Astrocyte (in vitro differentiated cells and primary cell): Measurements from ENCODE around the gene ELP2.

Experiments used
- CTCF ChIP-seq: IDR thresholded peaks from 2 replicates; pipeline ENCODE4 v1.5.1; 2011; ENCODE audit warnings: low read depth, mild to moderate bottlenecking, inconsistent platforms, low read length, moderate library complexity; ENCODE audit not compliant: insufficient read depth
- EZH2 ChIP-seq: IDR thresholded peaks from 2 replicates; pipeline ENCODE4 v1.6.1; 2012; ENCODE audit warnings: mild to moderate bottlenecking, low read length, inconsistent platforms; ENCODE audit not compliant: insufficient read depth

GRCh38 chr18:36157441-36157840 lies 27.7 kb downstream of the ELP2 start:
- TF ChIP-seq CTCF (no peak), EZH2 (no peak)
